Keratinocyte (primary cell): ENCODE data around the gene ACAA1. TPM values are rescaled to one million over a fixed set of nuclear protein-coding genes. Genes with fewer than 3 reads are reported as not detected.

Experiments
- DNase-seq: peaks from one replicate; pipeline ENCODE4 v3.0.0-alpha.2; 2011; ENCODE audit warnings: low read depth, missing footprints, low spot score
- FAIRE-seq: peaks from 2 replicates; lab custom pipeline; 2011; peaks lifted over from hg19 to GRCh38; lab: Jason Lieb, UNC
- H2AFZ ChIP-seq: 2 replicates; pipeline ENCODE4 v1.6.0; 2012; ENCODE audit warnings: low read length, control low read depth, inconsistent platforms; ENCODE audit not compliant: control insufficient read depth
- H3K27ac ChIP-seq: 2 replicates; pipeline ENCODE4 v1.5.1; 2011; ENCODE audit warnings: low read length; ENCODE audit not compliant: control insufficient read depth, insufficient read depth
- H3K27me3 ChIP-seq: 3 replicates; pipeline ENCODE4 v1.6.0; 2011; ENCODE audit warnings: low read length; ENCODE audit not compliant: control insufficient read depth, insufficient read depth; ENCODE audit errors: extremely low read depth
- H3K36me3 ChIP-seq, 2 experiments: 2 replicates in 1 of 2; 3 replicates in 1 of 2; pipeline ENCODE4 v1.5.1; 2011; ENCODE audit warnings: low read length in 2 of 2, mild to moderate bottlenecking in 1 of 2; ENCODE audit not compliant: control insufficient read depth in 2 of 2, insufficient read depth in 2 of 2; ENCODE audit errors: extremely low read depth in 1 of 2
- H3K4me1 ChIP-seq: 3 replicates; pipeline ENCODE4 v1.5.1; 2011; ENCODE audit warnings: low read length; ENCODE audit not compliant: control insufficient read depth, insufficient read depth; ENCODE audit errors: extremely low read depth
- H3K4me2 ChIP-seq: 3 replicates; pipeline ENCODE4 v1.6.0; 2011; ENCODE audit warnings: low read depth, low read length; ENCODE audit not compliant: control insufficient read depth, insufficient read depth; ENCODE audit errors: extremely low read depth
- H3K4me3 ChIP-seq, 3 experiments: fragments of 200-600 bp in 1 of 3; sonication (generic) in 1 of 3; 2 replicates in 2 of 3; 3 replicates in 1 of 3; pipeline ENCODE4 v1.5.1; 2011 to 2016; ENCODE audit warnings: low read length in 3 of 3, mild to moderate bottlenecking in 3 of 3, control low read depth in 2 of 3, inconsistent platforms in 1 of 3, low read depth in 1 of 3, mixed read lengths in 1 of 3, mixed run types in 1 of 3, moderate library complexity in 1 of 3; ENCODE audit not compliant: control insufficient read depth in 2 of 3, insufficient read depth in 2 of 3; ENCODE audit errors: extremely low read depth in 1 of 3
- H3K79me2 ChIP-seq: 2 replicates; pipeline ENCODE4 v1.6.0; 2012; ENCODE audit warnings: low read length; ENCODE audit not compliant: control insufficient read depth, insufficient read depth
- H3K9ac ChIP-seq: 3 replicates; pipeline ENCODE4 v1.6.0; 2011; ENCODE audit warnings: low read length; ENCODE audit not compliant: control insufficient read depth, insufficient read depth; ENCODE audit errors: extremely low read depth
- H3K9me1 ChIP-seq: 3 replicates; pipeline ENCODE4 v1.6.0; 2011; ENCODE audit warnings: low read length; ENCODE audit not compliant: control insufficient read depth, insufficient read depth; ENCODE audit errors: extremely low read depth
- H3K9me3 ChIP-seq: 2 replicates; pipeline ENCODE4 v1.5.1; 2012; ENCODE audit warnings: low read depth, low read length; ENCODE audit not compliant: control insufficient read depth
- H4K20me1 ChIP-seq: 3 replicates; pipeline ENCODE4 v1.6.0; 2011; ENCODE audit warnings: low read length; ENCODE audit not compliant: control insufficient read depth, insufficient read depth; ENCODE audit errors: extremely low read depth
- CTCF ChIP-seq, 3 experiments: IDR thresholded peaks in 1 of 3; conservative IDR thresholded peaks in 1 of 3; optimal IDR thresholded peaks in 1 of 3; 2 replicates in 2 of 3; 3 replicates in 1 of 3; pipeline versions ENCODE3 to v1.5.1; 2011; ENCODE audit warnings: low read length in 3 of 3, mild to moderate bottlenecking in 3 of 3, moderate library complexity in 2 of 3, control low read depth in 1 of 3, inconsistent platforms in 1 of 3; ENCODE audit not compliant: insufficient read depth in 2 of 3; ENCODE audit errors: extremely low read depth in 1 of 3
- EZH2 ChIP-seq: IDR thresholded peaks from one replicate; pipeline ENCODE4 v1.6.1; 2012; ENCODE audit warnings: inconsistent platforms, mild to moderate bottlenecking, low read length, moderate library complexity
- dilution Hi-C: fragments of 300-500 bp; cut with MboI; formaldehyde crosslinking; loops from one replicate; pipeline ENCODE4 v1.7.0; 2020; ENCODE audit warnings: low sequenced_read_pairs; ENCODE audit not compliant: extremely low pct_ligation_motif_present
- polyA plus RNA-seq, 5 experiments: library from polyadenylated mRNA; depleted of rRNA in 3 of 5; stranded (reverse) in 3 of 5; stranded (forward) in 1 of 5; unstranded in 1 of 5; fragments of >200 nt; gene quantifications; 1 replicate in 1 of 5; 2 replicates in 3 of 5; 3 replicates in 1 of 5; pipeline versions ENCODE4 v1.2.1 to v1.2.3, GENCODE V29; 2011 to 2012; ENCODE audit warnings: missing spikeins in 2 of 5, low read depth in 1 of 5, low replicate concordance in 1 of 5

Gene ACAA1
- polyA plus RNA-seq, 1 donor (not counting 4 experiments of a cell fraction or from before 2014, with no cell fraction given), result 85.3 TPM

GRCh38 chr3:38139191-38139590, 2.3 kb upstream of the ACAA1 start:
- H3K4me2 ChIP-seq, result peak overlapping the region; percentile 83
- H3K79me2 ChIP-seq, result peaks cover 45% of the 10 kb centered on the region
- peaks cover 11 to 23% of the 10 kb centered on the region in 2 experiments for H3K36me3 ChIP-seq
- dilution Hi-C loops, result no loop called here
- TF ChIP-seq CTCF (optimal IDR thresholded peaks at IDR 0.05 in 1 of 3, IDR thresholded peaks at IDR 0.05 in 1 of 3, conservative IDR thresholded peaks at IDR 0.05 in 1 of 3; ENCODE audit: extremely low read depth in 1 of 3, insufficient read depth in 2 of 3, low read length in 3 of 3), result no peak
- TF ChIP-seq EZH2, result no peak
- H3K27ac ChIP-seq, result peak overlapping the region; percentile 90
- no peaks in the 10 kb centered on the region for H4K20me1 ChIP-seq
- FAIRE-seq (no peak), DNase-seq (no peak)
- peak overlapping the region; percentile 81 to 91 (median 87) for H3K4me3 ChIP-seq
- H3K4me1 ChIP-seq, result peaks cover 45% of the 10 kb centered on the region
- H3K27me3 ChIP-seq, result no peaks in the 10 kb centered on the region
- H3K9ac ChIP-seq, result peak overlapping the region; percentile 85
- peak overlapping the region; percentile 70 for H2AFZ ChIP-seq
- no peaks in the 10 kb centered on the region for H3K9me3 ChIP-seq
- H3K9me1 ChIP-seq, result no peaks in the 10 kb centered on the region

GRCh38 chr3:38138349-38139190, 1.6 kb upstream of the ACAA1 start, which contains the start of gene MYD88:
Gene MYD88 (plus strand): TSS chr3:38138661. CDS start chr3:38138701, 40 bp downstream.
- no peak for FAIRE-seq
- Histone ChIP-seq H3K27ac (peak within 1 kb of the TSS; percentile 90), H3K4me3 (peak within 1 kb of the TSS; percentile 81 to 91 (median 87)), H3K9me3 (no peaks in the 10 kb centered on the region), H4K20me1 (no peaks in the 10 kb centered on the region), H3K36me3 (peaks cover 15 to 27% of the 10 kb centered on the region in 2 experiments), H3K27me3 (no peaks in the 10 kb centered on the region), H2AFZ (peak within 1 kb of the TSS; percentile 70), H3K4me2 (peak within 1 kb of the TSS; percentile 83), H3K4me1 (peaks cover 51% of the 10 kb centered on the region), H3K79me2 (peaks cover 48% of the 10 kb centered on the region), H3K9me1 (no peaks in the 10 kb centered on the region), H3K9ac (peak within 1 kb of the TSS; percentile 85)
- dilution Hi-C loops, result no loop called here
- no peak for TF ChIP-seq EZH2
- no peak for TF ChIP-seq CTCF (optimal IDR thresholded peaks at IDR 0.05 in 1 of 3, IDR thresholded peaks at IDR 0.05 in 1 of 3, conservative IDR thresholded peaks at IDR 0.05 in 1 of 3; ENCODE audit: extremely low read depth in 1 of 3, insufficient read depth in 2 of 3, low read length in 3 of 3)
- no peak for DNase-seq
